ENCODE results near the gene TRIM34.
A peak's percentile ranks its signal among the peaks of the same experiment; 100 is the strongest.

DNA sequence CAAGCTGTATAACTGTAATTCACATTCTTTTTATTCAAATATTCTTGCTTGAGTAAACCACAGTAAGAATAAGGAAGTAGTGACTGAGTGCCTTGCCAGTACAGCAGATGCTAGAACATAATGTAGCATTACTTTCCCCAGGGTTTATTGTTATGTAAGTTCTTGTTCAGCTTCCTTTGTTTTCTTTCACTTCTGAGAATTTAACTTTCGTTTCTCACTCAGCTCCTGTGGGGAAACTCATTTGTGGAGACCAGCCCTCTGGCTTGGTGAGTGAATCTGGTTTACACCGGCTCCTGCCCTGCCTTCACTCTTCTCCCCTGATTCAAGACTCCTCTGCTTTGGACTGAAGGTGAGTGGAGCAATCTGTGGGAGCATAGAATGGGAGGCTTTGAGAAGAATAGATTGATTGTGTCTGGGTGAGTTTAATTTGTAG lies 64.8 kb downstream of the TRIM34 start, which contains the start of gene TRIM22:
- TF ChIP-seq EP300 (IDR thresholded peaks at IDR 0.05) (no peak), POLR2A (IDR thresholded peaks at IDR 0.05) (no peak), POLR2AphosphoS5 (IDR thresholded peaks at IDR 0.05) (peak; percentile 12 to 74 (median 71))
- TF ChIP-seq, protein P1, sequence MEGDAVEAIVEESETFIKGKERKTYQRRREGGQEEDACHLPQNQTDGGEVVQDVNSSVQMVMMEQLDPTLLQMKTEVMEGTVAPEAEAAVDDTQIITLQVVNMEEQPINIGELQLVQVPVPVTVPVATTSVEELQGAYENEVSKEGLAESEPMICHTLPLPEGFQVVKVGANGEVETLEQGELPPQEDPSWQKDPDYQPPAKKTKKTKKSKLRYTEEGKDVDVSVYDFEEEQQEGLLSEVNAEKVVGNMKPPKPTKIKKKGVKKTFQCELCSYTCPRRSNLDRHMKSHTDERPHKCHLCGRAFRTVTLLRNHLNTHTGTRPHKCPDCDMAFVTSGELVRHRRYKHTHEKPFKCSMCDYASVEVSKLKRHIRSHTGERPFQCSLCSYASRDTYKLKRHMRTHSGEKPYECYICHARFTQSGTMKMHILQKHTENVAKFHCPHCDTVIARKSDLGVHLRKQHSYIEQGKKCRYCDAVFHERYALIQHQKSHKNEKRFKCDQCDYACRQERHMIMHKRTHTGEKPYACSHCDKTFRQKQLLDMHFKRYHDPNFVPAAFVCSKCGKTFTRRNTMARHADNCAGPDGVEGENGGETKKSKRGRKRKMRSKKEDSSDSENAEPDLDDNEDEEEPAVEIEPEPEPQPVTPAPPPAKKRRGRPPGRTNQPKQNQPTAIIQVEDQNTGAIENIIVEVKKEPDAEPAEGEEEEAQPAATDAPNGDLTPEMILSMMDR (IDR thresholded peaks at IDR 0.05), result no peak

Measured in stomach (tissue), 4 donors.